Activated gamma-delta T cell (primary cell): ENCODE results near the gene SESN3.
"Not testable (repeated sequence)": the region's sequence is repeated elsewhere in the genome, so short reads cannot be mapped to it uniquely, and the experiment has no call there.

ENCODE experiments used
- DNase-seq: peaks from one replicate; lab custom pipeline; 2025; lab: John Stamatoyannopoulos, UW

The SESN3 gene

GRCh38 chr11:95251896-95252295 is 20.9 kb upstream of the SESN3 start:
- DNase-seq, result not testable (repeated sequence)

- no peak for DNase-seq
These were observed 17.9 kb upstream of the SESN3 start for GRCh38 chr11:95248666-95249467.

GRCh38 chr11:95247883-95248282 is 16.9 kb upstream of the SESN3 start:
- DNase-seq, result no peak

GRCh38 chr11:95247127-95247684 is 16.2 kb upstream of the SESN3 start:
- no peak for DNase-seq

- no peak for DNase-seq
These were observed 14.6 kb upstream of the SESN3 start for GRCh38 chr11:95245581-95245980.

GRCh38 chr11:95245038-95245437 is 14.0 kb upstream of the SESN3 start:
- DNase-seq, result no peak

GRCh38 chr11:95243673-95244072 is 12.7 kb upstream of the SESN3 start:
- DNase-seq, result no peak

- no peak for DNase-seq
These were observed 12.0 kb upstream of the SESN3 start for GRCh38 chr11:95242845-95243605.

GRCh38 chr11:95242091-95242844 is 11.3 kb upstream of the SESN3 start:
- DNase-seq, result no peak

- DNase-seq, result no peak
These were observed 10.7 kb upstream of the SESN3 start for GRCh38 chr11:95241681-95242081.

- DNase-seq, result no peak
These were observed 9.1 kb upstream of the SESN3 start for GRCh38 chr11:95239871-95240649.

- DNase-seq, result no peak
These were observed 1.7 kb upstream of the SESN3 start for GRCh38 chr11:95232666-95233065.

GRCh38 chr11:95231881-95232605 is 1.0 kb upstream of the SESN3 start:
- peak; percentile 27 for DNase-seq

GRCh38 chr11:95230810-95231126 is 234 bp downstream of the SESN3 start:
- DNase-seq, result no peak

GRCh38 chr11:95229993-95230809 is 801 bp downstream of the SESN3 start:
- DNase-seq, result no peak

- DNase-seq, result no peak
These were observed 1.6 kb downstream of the SESN3 start for GRCh38 chr11:95229199-95229992.

GRCh38 chr11:95228081-95228749 is 2.8 kb downstream of the SESN3 start:
- no peak for DNase-seq

- not testable (repeated sequence) for DNase-seq
These were observed 3.9 kb downstream of the SESN3 start for GRCh38 chr11:95227060-95227459.

GRCh38 chr11:95222817-95223216 is 8.2 kb downstream of the SESN3 start:
- no peak for DNase-seq
